Measurements from ENCODE around the gene RASSF6. TPM values are rescaled to one million over a fixed set of nuclear protein-coding genes. Genes with fewer than 3 reads are reported as not detected.

Gene RASSF6
- polyA plus RNA-seq, 1 of the 3 experiments (the other 2 are of a cell fraction): not detected

DNA sequence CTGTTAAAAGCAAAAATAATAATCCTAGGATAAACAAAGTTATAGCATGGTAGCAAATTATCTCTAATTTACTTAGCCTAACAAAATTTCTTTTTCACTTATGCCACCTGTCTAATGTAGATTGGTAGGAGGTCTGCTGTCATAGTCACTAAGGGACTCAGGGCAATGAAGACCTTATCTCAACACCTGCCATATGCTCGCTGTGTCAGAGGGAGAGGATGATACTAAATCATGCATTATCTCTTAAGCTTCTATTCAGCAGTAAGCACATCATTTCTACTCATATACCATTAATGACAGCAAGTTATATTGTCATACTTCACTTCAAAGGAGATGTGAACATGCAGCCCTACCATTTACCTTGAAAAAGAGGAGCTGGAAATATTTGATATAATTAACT is 94.6 kb downstream of the RASSF6 start (continued):
- TF ChIP-seq ZBTB33 (IDR thresholded peaks at IDR 0.05; ENCODE audit: borderline replicate concordance, low read depth) (no peak), GATA2 (CRISPR knock-in tag; IDR thresholded peaks at IDR 0.05) (no peak), IRF3 (IDR thresholded peaks at IDR 0.05; ENCODE audit: low read depth, low read length) (no peak)

DNA sequence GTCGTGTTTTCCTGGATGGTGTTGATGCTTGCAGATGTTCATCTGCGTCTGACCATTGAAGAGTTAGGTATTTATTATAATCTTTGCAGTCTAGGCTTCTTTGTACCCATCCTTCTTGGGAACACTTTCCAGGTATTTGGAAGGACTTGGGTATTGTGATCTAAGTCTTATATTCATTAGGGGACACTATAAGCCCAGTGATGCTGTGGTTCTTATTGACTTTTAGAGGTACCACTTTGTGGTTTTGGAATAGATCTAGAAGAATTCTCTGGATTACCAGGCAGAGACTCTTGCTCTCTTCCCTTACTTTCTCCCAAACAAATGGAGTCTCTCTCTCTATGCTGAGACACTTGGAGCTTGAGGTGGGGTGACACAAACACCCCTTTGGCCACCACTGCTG is 97.1 kb downstream of the RASSF6 start:
- no peaks in the 10 kb centered on the region for H4K20me1 ChIP-seq (ENCODE audit: insufficient read depth)
- no peaks in the 10 kb centered on the region for H3K4me1 ChIP-seq (ENCODE audit: control insufficient read depth in 1 of 2, insufficient read depth in 2 of 2, low read depth in 1 of 2, low read length in 1 of 2)
- no peaks in the 10 kb centered on the region for H3K9me2 ChIP-seq
- DNase-seq: no peak
- no peak overlapping the region for H3K9ac ChIP-seq
- no peaks in the 10 kb centered on the region for H3K9me3 ChIP-seq
- H3K27me3 ChIP-seq (ENCODE audit: insufficient read depth): peaks cover 10% of the 10 kb centered on the region; the same call in 1 of the 2 replicates
- TF ChIP-seq SIN3A (IDR thresholded peaks at IDR 0.05; ENCODE audit: borderline replicate concordance, low read depth, low read length): no peak
- no peak for TF ChIP-seq YY1 (IDR thresholded peaks at IDR 0.05; ENCODE audit: low read depth)
- TF ChIP-seq FOSL2 (IDR thresholded peaks at IDR 0.05; ENCODE audit: borderline replicate concordance, low read depth): no peak
- TF ChIP-seq GATA2 (CRISPR knock-in tag; IDR thresholded peaks at IDR 0.05): no peak
- H3K4me3 ChIP-seq (ENCODE audit: low read depth in 2 of 2, low read length in 1 of 2): no peak overlapping the region
- H3F3A ChIP-seq (replicated peaks; ENCODE audit: insufficient read depth): no peaks in the 10 kb centered on the region
- 6% methylated on average over 2 of the region's 2 CpGs for WGBS (ENCODE audit: low lambda C conversion rate)
- ChIA-PET POLR2A (no interaction called here), CTCF (no interaction called here)
- no peak overlapping the region for H2AFZ ChIP-seq (ENCODE audit: low read depth)
- H3K79me2 ChIP-seq (ENCODE audit: insufficient read depth): no peaks in the 10 kb centered on the region
- no peak overlapping the region for H3K27ac ChIP-seq (ENCODE audit: low read depth in 2 of 2, low read length in 1 of 2)
- no peaks in the 10 kb centered on the region for H3K36me3 ChIP-seq (replicated peaks in 1 of 2; ENCODE audit: control insufficient read depth in 1 of 2, insufficient read depth in 2 of 2, low read length in 1 of 2)
- H3K4me2 ChIP-seq: no peak overlapping the region

Small RNA genes lying within 50 kb of the gene (small RNA-seq; reads per million reads assigned to genes)
- gene AC074250.1: 0 reads per million in 7 experiments

Other genes with a start within 250 kb of the RASSF6 start
- gene ALB, start 216.1 kb downstream of the RASSF6 start, polyA plus RNA-seq (2012; rRNA removed): not detected in 2 replicates
- 0.28 and 0.54 TPM in 2 replicates for gene AFP, start 184.2 kb downstream of the RASSF6 start, polyA plus RNA-seq (2012; rRNA removed)
- not detected in 2 replicates for gene AFM, start 138.7 kb downstream of the RASSF6 start, polyA plus RNA-seq (2012; rRNA removed)
- 6.0 and 7.7 TPM in 2 replicates for gene CXCL8, start 120.1 kb upstream of the RASSF6 start, polyA plus RNA-seq (2012; rRNA removed)
- gene CXCL6, start 216.2 kb upstream of the RASSF6 start, polyA plus RNA-seq (2012; rRNA removed): 0.02 and 0.03 TPM in 2 replicates
- not detected in 2 replicates for gene PF4V1, start 232.9 kb upstream of the RASSF6 start, polyA plus RNA-seq (2012; rRNA removed)
- 0.06 and 0.12 TPM in 2 replicates for gene CXCL1, start 249.0 kb upstream of the RASSF6 start, polyA plus RNA-seq (2012; rRNA removed)